Measurements from ENCODE around the gene DNASE2. TPM values are rescaled to one million over a fixed set of nuclear protein-coding genes. Genes with fewer than 3 reads are reported as not detected.

Gene DNASE2
- total RNA-seq, 2 experiments from 2014 or later, result 10.4 to 11.1 TPM

GRCh38 chr19:12843999-12844732, 37.1 kb downstream of the DNASE2 start:
- peaks cover 0 to 13% of the 10 kb centered on the region in 2 experiments for H3K9me3 ChIP-seq (ENCODE audit: control insufficient read depth in 1 of 2, insufficient read depth in 1 of 2, low read length in 2 of 2)
- peaks cover 24% of the 10 kb centered on the region for H3K4me1 Mint-ChIP-seq (ENCODE audit: low read depth)
- DNase-seq, result no peak
- ATAC-seq (ENCODE audit: poor library complexity), result no peak
- no peaks in the 10 kb centered on the region for H3K9me3 Mint-ChIP-seq
- H3K36me3 ChIP-seq (ENCODE audit: insufficient read depth, low read length), result no peaks in the 10 kb centered on the region
- CTCF ChIA-PET, result interaction anchor here (1.2 kb wide), 1 partner anchor 84 kb away, joined by 4 read pairs; no protein-coding TSS in a partner anchor
- H3K4me3 ChIP-seq (ENCODE audit: low read length), result no peak overlapping the region
- H3K27me3 ChIP-seq (ENCODE audit: control insufficient read depth in 1 of 2, insufficient read depth in 2 of 2, low read length in 2 of 2), result peaks cover 60 to 71% of the 10 kb centered on the region in 2 experiments
- H3K27me3 Mint-ChIP-seq, result peaks cover 75% of the 10 kb centered on the region
- POLR2A ChIA-PET, result no interaction called here
- TF ChIP-seq CTCF (IDR thresholded peaks at IDR 0.05), result no peak
- intact Hi-C loops (cut with DNase I, micrococcal nuclease), result no loop called here
- H3K4me1 ChIP-seq (ENCODE audit: insufficient read depth, low read length), result peaks cover 28% of the 10 kb centered on the region
- no peak overlapping the region for H3K4me3 Mint-ChIP-seq
- H3K27ac ChIP-seq (ENCODE audit: low read depth in 1 of 2, low read length in 2 of 2), result no peak overlapping the region
- no peak overlapping the region for H3K27ac Mint-ChIP-seq
- H3K36me3 Mint-ChIP-seq (ENCODE audit: low read depth), result no peaks in the 10 kb centered on the region

GRCh38 chr19:12843328-12843727, 37.9 kb downstream of the DNASE2 start:
- peaks cover 75% of the 10 kb centered on the region for H3K27me3 Mint-ChIP-seq
- intact Hi-C loops (cut with DNase I, micrococcal nuclease), result no loop called here
- POLR2A ChIA-PET, result no interaction called here
- no peaks in the 10 kb centered on the region for H3K36me3 Mint-ChIP-seq (ENCODE audit: low read depth)
- no peak overlapping the region for H3K27ac ChIP-seq (ENCODE audit: low read depth in 1 of 2, low read length in 2 of 2)
- peaks cover 0 to 16% of the 10 kb centered on the region in 2 experiments for H3K9me3 ChIP-seq (ENCODE audit: control insufficient read depth in 1 of 2, insufficient read depth in 1 of 2, low read length in 2 of 2)
- H3K4me1 Mint-ChIP-seq (ENCODE audit: low read depth), result peaks cover 28% of the 10 kb centered on the region
- ATAC-seq (ENCODE audit: poor library complexity) (no peak), DNase-seq (no peak)
- H3K9me3 Mint-ChIP-seq, result no peaks in the 10 kb centered on the region
- peaks cover 36% of the 10 kb centered on the region for H3K4me1 ChIP-seq (ENCODE audit: insufficient read depth, low read length)
- no peak overlapping the region for H3K27ac Mint-ChIP-seq
- H3K4me3 ChIP-seq (ENCODE audit: low read length), result no peak overlapping the region
- H3K27me3 ChIP-seq (ENCODE audit: control insufficient read depth in 1 of 2, insufficient read depth in 2 of 2, low read length in 2 of 2), result peaks cover 65 to 79% of the 10 kb centered on the region in 2 experiments
- H3K36me3 ChIP-seq (ENCODE audit: insufficient read depth, low read length), result no peaks in the 10 kb centered on the region
- CTCF ChIA-PET, result no interaction called here
- TF ChIP-seq CTCF (IDR thresholded peaks at IDR 0.05), result no peak
- H3K4me3 Mint-ChIP-seq, result no peak overlapping the region

GRCh38 chr19:12842511-12842910, 38.7 kb downstream of the DNASE2 start:
- POLR2A ChIA-PET, result no interaction called here
- no peak overlapping the region for H3K27ac ChIP-seq (ENCODE audit: low read depth in 1 of 2, low read length in 2 of 2)
- ATAC-seq (ENCODE audit: poor library complexity), result no peak
- H3K36me3 ChIP-seq (ENCODE audit: insufficient read depth, low read length), result no peaks in the 10 kb centered on the region
- H3K36me3 Mint-ChIP-seq (ENCODE audit: low read depth), result no peaks in the 10 kb centered on the region
- CTCF ChIA-PET, result no interaction called here
- H3K4me1 Mint-ChIP-seq (ENCODE audit: low read depth), result peaks cover 33% of the 10 kb centered on the region
- H3K4me3 ChIP-seq (ENCODE audit: low read length), result no peak overlapping the region
- H3K9me3 ChIP-seq (ENCODE audit: control insufficient read depth in 1 of 2, insufficient read depth in 1 of 2, low read length in 2 of 2), result peaks cover 0 to 16% of the 10 kb centered on the region in 2 experiments
- H3K27ac Mint-ChIP-seq, result no peak overlapping the region
- intact Hi-C loops (cut with DNase I, micrococcal nuclease), result no loop called here
- H3K9me3 Mint-ChIP-seq, result no peaks in the 10 kb centered on the region
- H3K4me3 Mint-ChIP-seq, result no peak overlapping the region
- TF ChIP-seq CTCF (IDR thresholded peaks at IDR 0.05), result no peak
- peaks cover 75% of the 10 kb centered on the region for H3K27me3 Mint-ChIP-seq
- peaks cover 67 to 81% of the 10 kb centered on the region in 2 experiments for H3K27me3 ChIP-seq (ENCODE audit: control insufficient read depth in 1 of 2, insufficient read depth in 2 of 2, low read length in 2 of 2)
- no peak for DNase-seq
- peaks cover 33% of the 10 kb centered on the region for H3K4me1 ChIP-seq (ENCODE audit: insufficient read depth, low read length)
